OCI-LY3 (cell line): ENCODE results near the gene CDH5.

Experiments
- EZH2phosphoT487 ChIP-seq: fragments of 200-600 bp; shearing (Covaris generic); IDR thresholded peaks from 2 replicates; pipeline ENCODE4 v1.6.1; 2018; ENCODE audit warnings: antibody characterized with exemption, mixed run types, low read depth
- TF ChIP-seq, protein P1 (sequence below): fragments of 200-600, 300-600 bp; sonication (generic); IDR thresholded peaks from 2 replicates; pipeline ENCODE4 v1.5.1; 2014; ENCODE audit warnings: antibody characterized with exemption, low read length, low read depth

DNA sequence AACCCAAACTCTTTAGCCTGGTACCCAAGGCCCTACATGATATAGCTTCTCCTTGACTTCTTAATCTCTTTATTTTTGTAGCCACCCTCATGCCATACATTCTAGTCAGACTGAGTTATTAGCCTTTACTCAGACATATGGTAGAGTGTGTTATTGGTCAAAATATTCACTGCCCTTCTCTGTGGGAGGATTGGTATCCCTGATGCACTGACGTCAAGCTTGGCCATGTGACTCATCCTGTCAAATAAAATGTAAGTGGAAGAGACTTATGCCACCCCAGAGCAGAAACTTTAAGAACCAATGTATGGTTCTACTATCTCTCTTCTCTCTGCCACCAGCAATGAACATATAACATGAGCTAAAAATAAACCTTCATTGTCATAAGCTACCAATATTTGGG, 48.4 kb downstream of the CDH5 start:
- TF ChIP-seq, protein P1, sequence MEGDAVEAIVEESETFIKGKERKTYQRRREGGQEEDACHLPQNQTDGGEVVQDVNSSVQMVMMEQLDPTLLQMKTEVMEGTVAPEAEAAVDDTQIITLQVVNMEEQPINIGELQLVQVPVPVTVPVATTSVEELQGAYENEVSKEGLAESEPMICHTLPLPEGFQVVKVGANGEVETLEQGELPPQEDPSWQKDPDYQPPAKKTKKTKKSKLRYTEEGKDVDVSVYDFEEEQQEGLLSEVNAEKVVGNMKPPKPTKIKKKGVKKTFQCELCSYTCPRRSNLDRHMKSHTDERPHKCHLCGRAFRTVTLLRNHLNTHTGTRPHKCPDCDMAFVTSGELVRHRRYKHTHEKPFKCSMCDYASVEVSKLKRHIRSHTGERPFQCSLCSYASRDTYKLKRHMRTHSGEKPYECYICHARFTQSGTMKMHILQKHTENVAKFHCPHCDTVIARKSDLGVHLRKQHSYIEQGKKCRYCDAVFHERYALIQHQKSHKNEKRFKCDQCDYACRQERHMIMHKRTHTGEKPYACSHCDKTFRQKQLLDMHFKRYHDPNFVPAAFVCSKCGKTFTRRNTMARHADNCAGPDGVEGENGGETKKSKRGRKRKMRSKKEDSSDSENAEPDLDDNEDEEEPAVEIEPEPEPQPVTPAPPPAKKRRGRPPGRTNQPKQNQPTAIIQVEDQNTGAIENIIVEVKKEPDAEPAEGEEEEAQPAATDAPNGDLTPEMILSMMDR: no peak
- no peak for TF ChIP-seq EZH2phosphoT487
